Measurements from ENCODE around the gene COL4A1. TPM values are rescaled to one million over a fixed set of nuclear protein-coding genes. Genes with fewer than 3 reads are reported as not detected.

The COL4A1 gene
- total RNA-seq, 8 experiments from 2014 or later: 1.0 to 466 (median 5.0) TPM

DNA sequence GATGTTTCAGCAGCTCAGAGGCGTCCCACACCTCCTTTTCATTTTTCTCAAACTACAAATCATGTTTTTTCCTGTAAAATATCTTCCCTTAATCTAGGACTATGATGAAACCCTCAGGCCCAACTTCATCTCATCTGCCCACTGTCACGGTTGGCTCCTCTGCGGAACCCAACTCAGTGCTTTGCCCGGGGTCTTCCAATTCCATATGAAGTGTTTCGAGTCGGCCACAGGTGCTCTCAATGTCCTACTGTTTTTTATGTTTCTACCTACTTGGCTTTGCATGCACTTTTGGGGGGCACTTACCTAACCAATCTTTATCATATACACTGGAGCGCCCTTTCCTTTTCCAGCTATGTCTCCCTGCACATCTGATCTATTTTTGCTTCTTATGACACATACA lies 28.1 kb downstream of the COL4A1 start:
- 67 to 100% (median 84%) methylated on average over 1 to 7 of the region's 7 CpGs; no CpG with 5 or more reads in 3 of the 10 experiments for WGBS, 10 experiments
- Histone ChIP-seq H3K27ac (no peak overlapping the region), H3K4me3 (no peak overlapping the region), H3K4me1 (replicated peaks in 1 of 2) (peaks cover 0 to 7% of the 10 kb centered on the region in 2 donors)
- ATAC-seq (replicated peaks in 6 of 8): no peak
- in situ Hi-C loops (cut with MboI; ENCODE audit: low pct_unique_long_range_greater_than_20kb in 2 of 9, low sequenced_read_pairs in 9 of 9, unreplicated experiment in 9 of 9): no loop called here

DNA sequence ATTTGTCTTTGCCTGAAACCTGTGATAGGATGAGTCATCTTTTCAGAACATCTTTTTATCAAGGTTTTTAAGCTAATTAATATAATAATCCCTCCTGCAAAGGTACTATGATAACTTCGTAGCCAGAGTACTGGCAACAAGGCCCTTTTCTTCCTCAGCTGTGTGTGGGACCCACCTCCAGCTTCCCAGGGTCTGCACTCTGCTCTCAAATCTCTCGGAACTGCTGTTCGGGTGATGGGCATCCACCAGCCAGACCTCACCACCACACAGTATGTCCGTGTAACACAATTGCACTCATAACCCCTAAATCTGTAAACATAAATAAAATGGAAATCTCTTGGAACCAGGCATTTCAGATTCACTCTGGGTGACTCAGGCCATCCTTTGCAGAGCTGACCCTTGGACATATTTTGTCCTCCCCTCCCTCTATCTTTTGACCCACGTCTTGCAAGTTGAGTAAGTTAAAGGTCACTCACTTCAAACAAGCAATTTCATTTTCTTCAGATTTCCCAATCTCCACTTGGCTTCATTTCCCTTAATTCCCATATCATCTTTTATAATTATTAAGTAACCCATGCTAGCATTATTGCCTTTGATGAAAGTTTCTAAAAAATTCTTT lies 29.5 kb downstream of the COL4A1 start:
- Histone ChIP-seq H3K27ac (no peak overlapping the region), H3K4me1 (replicated peaks in 1 of 2) (peaks cover 0 to 7% of the 10 kb centered on the region in 2 donors), H3K4me3 (no peak overlapping the region)
- WGBS, 10 experiments: 40 to 100% (median 75%) methylated on average over 1 to 5 of the region's 5 CpGs; no CpG with 5 or more reads in 1 of the 10 experiments
- in situ Hi-C loops (cut with MboI; ENCODE audit: low pct_unique_long_range_greater_than_20kb in 2 of 9, low sequenced_read_pairs in 9 of 9, unreplicated experiment in 9 of 9): no loop called here
- no peak for ATAC-seq (replicated peaks in 6 of 8)

DNA sequence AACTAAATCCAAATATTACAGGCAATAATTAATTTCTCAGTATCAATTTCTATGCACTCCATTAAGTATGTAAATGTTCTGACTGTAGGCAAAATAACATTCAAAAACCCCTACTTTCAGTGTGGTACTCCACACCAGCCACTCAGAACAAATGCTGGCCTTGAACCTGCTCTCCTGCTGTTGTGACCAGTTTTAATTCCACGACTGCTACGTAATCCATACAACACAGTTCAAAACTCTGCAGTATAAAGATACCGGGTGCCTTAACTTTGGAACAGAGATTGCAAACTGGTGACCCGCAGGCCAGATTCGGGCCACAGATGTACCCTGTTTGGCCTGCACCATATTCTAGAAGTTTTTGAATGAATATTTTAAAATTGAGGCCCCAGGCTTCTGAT lies 30.4 kb downstream of the COL4A1 start:
- peak in 1 of 8 experiments; percentile 16 for ATAC-seq (replicated peaks in 6 of 8)
- H3K4me3 ChIP-seq: no peak overlapping the region
- WGBS, 10 experiments: 77 to 100% (median 91%) methylated on average over 2 to 5 of the region's 5 CpGs; no CpG with 5 or more reads in 1 of the 10 experiments
- no peak overlapping the region for H3K27ac ChIP-seq
- peaks cover 0 to 7% of the 10 kb centered on the region in 2 donors for H3K4me1 ChIP-seq (replicated peaks in 1 of 2)
- in situ Hi-C loops (cut with MboI; ENCODE audit: low pct_unique_long_range_greater_than_20kb in 2 of 9, low sequenced_read_pairs in 9 of 9, unreplicated experiment in 9 of 9): no loop called here

DNA sequence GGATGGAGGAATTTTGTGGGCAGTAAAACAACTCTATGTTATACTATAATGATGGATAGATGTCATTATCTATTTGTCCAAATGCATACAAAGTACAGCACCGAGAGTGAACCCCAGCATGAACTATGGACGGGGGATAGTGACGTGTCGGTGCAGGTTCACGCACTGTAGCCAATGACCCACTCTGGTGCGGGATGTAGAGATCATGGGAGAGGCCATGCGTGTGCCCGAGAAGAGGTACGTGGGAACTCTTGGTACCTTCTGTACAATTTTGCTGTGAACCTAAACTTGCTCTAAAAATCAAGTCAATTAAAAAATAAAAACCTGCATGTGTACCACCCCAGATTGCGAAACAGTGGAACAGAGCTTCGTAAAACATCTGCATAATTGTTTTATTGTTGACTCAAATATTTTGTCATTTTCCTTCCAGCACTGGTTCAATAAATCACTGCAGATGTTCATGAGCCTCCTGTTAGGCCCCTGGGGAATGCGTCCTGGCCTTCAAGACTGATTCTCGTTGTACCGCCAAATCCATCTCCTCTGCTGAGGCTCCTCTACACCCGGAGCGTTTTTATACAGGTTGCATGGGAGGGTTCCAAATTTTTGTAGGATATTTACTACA lies 30.9 kb downstream of the COL4A1 start:
- ATAC-seq (replicated peaks in 6 of 8): peak in 6 of 8 experiments; percentile 20 to 85 (median 68)
- no peak overlapping the region for H3K4me3 ChIP-seq
- no peak overlapping the region for H3K27ac ChIP-seq
- peaks cover 0 to 7% of the 10 kb centered on the region in 2 donors for H3K4me1 ChIP-seq (replicated peaks in 1 of 2)
- whole genome bisulfite sequencing, 10 experiments: 0 to 92% (median 76%) methylated on average over 2 to 15 of the region's 16 CpGs; no CpG with 5 or more reads in 2 of the 10 experiments
- in situ Hi-C loops (cut with MboI; ENCODE audit: low pct_unique_long_range_greater_than_20kb in 2 of 9, low sequenced_read_pairs in 9 of 9, unreplicated experiment in 9 of 9): no loop called here

DNA sequence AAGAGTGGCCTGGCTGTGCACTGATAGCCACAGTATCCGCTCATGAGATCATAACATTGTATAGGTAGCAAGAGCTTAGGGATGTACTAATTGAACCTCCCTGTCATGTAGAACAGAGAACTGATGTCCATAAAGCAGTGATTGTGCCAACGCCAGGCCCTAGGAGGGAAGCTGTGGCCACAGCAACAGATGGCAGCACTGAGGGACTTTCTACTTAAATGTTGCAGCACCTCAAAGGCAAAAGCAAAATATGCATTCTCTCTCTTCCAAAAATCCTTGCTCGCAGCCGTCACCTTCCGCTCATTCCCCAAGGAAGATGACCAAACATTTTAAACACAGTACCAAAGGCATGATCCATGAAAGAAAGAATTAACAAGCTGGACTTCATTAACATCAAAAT lies 32.3 kb downstream of the COL4A1 start:
- Histone ChIP-seq H3K4me1 (replicated peaks in 1 of 2) (peaks cover 0 to 7% of the 10 kb centered on the region in 2 donors), H3K27ac (no peak overlapping the region), H3K4me3 (no peak overlapping the region)
- ATAC-seq (replicated peaks in 6 of 8): peak in 1 of 8 experiments; percentile 38
- in situ Hi-C loops (cut with MboI; ENCODE audit: low pct_unique_long_range_greater_than_20kb in 2 of 9, low sequenced_read_pairs in 9 of 9, unreplicated experiment in 9 of 9): no loop called here
- WGBS, 10 experiments: 10 to 100% (median 91%) methylated on average over 1 to 5 of the region's 5 CpGs; no CpG with 5 or more reads in 2 of the 10 experiments

DNA sequence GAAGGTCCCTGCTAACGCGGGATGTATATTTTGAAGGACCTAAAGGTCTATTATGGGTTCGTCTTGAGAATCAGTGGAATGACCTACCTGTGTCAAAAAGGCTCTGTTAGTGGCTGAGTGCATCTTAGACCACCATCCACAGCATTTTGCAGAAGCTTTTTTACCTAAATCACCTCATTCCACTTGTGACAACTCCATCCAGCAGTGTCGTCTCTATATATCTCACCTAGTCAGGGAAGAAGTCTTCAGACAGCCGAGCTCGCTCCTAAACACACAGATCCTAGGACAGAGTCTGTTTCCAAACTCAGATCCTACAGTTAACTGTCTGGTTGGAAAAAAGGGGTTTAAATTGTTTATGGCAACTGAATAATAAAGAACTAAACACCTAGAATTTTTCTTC lies 33.7 kb downstream of the COL4A1 start:
- Histone ChIP-seq H3K27ac (no peak overlapping the region), H3K4me3 (no peak overlapping the region), H3K4me1 (replicated peaks in 1 of 2) (peaks cover 0 to 7% of the 10 kb centered on the region in 2 donors)
- 80 to 100% (median 94%) methylated on average over 1 to 6 of the region's 6 CpGs; no CpG with 5 or more reads in 3 of the 10 experiments for WGBS, 10 experiments
- ATAC-seq (replicated peaks in 6 of 8): no peak
- in situ Hi-C loops (cut with MboI; ENCODE audit: low pct_unique_long_range_greater_than_20kb in 2 of 9, low sequenced_read_pairs in 9 of 9, unreplicated experiment in 9 of 9): no loop called here

DNA sequence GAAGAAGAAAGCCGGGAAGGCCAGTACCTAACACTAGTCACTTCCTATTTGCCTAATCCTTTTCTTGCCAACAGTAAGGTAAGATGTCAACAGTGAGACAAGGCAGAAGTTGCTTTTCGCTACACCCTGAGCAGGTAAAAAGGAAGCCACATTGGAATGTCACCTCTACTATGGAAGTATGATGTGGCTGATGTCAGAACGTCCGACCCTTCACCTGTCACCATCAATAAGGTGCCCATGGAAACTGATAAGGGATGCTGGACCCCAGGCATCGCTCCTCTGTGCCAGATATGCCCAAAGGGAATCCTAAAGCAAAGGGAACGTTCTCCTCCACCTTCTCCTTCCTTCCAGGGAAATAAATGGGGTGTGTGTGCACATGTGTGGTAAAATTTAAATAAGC lies 34.3 kb downstream of the COL4A1 start:
- no peak overlapping the region for H3K27ac ChIP-seq
- in situ Hi-C loops (cut with MboI; ENCODE audit: low pct_unique_long_range_greater_than_20kb in 2 of 9, low sequenced_read_pairs in 9 of 9, unreplicated experiment in 9 of 9): no loop called here
- 74 to 100% (median 93%) methylated on average over 3 to 6 of the region's 6 CpGs; no CpG with 5 or more reads in 4 of the 10 experiments for WGBS, 10 experiments
- H3K4me1 ChIP-seq (replicated peaks in 1 of 2): peaks cover 0 to 7% of the 10 kb centered on the region in 2 donors
- no peak overlapping the region for H3K4me3 ChIP-seq
- ATAC-seq (replicated peaks in 6 of 8): no peak

DNA sequence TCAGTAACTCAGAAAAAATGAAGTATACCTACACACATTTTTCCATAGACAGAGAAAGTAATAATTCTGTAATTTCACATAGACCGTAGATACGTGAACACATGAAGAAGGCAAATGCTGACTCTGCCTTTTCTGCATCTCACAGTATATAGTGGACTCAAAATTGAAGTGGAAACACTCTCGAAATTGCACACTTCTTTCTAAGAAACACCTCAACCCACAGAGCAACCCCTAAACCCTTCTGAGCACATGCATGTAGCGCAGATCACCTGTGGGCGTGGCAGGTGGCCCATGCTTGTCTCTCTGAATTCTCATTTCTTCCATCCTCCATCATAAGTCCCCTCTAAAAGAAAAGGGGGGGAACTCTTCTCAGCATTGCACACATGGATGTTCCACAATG lies 34.7 kb downstream of the COL4A1 start:
- no peak for ATAC-seq (replicated peaks in 6 of 8)
- in situ Hi-C loops (cut with MboI; ENCODE audit: low pct_unique_long_range_greater_than_20kb in 2 of 9, low sequenced_read_pairs in 9 of 9, unreplicated experiment in 9 of 9): no loop called here

DNA sequence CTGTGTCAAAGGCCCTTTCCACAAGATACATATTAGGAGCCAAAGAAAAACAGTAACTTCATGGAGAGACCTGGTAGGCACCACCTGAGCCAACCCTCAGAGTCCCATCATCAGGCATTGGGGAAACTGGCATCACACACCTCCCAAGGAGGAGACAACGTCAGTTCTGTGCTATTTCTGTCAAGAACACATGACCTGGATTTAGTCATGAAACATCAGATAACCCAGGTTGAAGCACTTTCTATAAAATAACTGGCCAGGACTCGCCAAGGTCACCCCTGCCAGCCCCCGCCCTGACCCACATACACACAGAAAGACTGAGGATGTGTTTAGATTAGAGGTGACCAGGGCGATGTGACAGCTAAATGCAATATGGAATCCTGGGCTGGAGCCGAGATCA lies 35.6 kb downstream of the COL4A1 start:
- ATAC-seq (replicated peaks in 6 of 8): no peak
- WGBS, 10 experiments: 40 to 100% (median 87%) methylated on average over 1 to 4 of the region's 5 CpGs; no CpG with 5 or more reads in 4 of the 10 experiments
- Histone ChIP-seq H3K27ac (no peak overlapping the region), H3K4me1 (replicated peaks in 1 of 2) (peaks cover 0 to 4% of the 10 kb centered on the region in 2 donors), H3K4me3 (no peak overlapping the region)
- in situ Hi-C loops (cut with MboI; ENCODE audit: low pct_unique_long_range_greater_than_20kb in 2 of 9, low sequenced_read_pairs in 9 of 9, unreplicated experiment in 9 of 9): no loop called here

More for the DNA sequence above, 34.7 kb downstream of the COL4A1 start:
- H3K4me3 ChIP-seq: no peak overlapping the region
- no peak overlapping the region for H3K27ac ChIP-seq
- peaks cover 0 to 7% of the 10 kb centered on the region in 2 donors for H3K4me1 ChIP-seq (replicated peaks in 1 of 2)
- WGBS, 10 experiments: 0 to 96% (median 85%) methylated on average over 1 to 4 of the region's 5 CpGs; no CpG with 5 or more reads in 1 of the 10 experiments

DNA sequence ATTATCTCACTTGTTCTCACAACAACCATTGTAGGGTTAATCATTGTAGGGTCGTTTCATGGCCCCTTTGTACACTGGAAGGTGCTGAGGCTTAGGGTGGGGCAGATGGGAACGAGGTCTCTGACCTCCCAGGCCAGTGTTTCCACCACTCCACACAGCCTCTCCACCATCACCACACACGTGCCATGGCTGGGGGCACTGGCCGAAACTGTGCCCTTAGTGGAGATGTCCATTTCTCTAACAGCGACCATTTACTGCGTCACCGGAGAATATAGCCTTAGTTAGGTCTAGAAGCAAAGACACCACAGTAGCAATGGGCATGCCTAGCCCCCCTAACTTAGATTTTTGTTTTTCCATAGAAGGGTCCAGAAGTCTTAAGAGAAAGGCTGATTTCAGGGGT lies 36.5 kb downstream of the COL4A1 start:
- 0 to 75% (median 40%) methylated on average over 1 to 6 of the region's 7 CpGs; no CpG with 5 or more reads in 2 of the 10 experiments for WGBS, 10 experiments
- H3K4me1 ChIP-seq (replicated peaks in 1 of 2): no peaks in the 10 kb centered on the region
- no peak overlapping the region for H3K27ac ChIP-seq
- in situ Hi-C loops (cut with MboI; ENCODE audit: low pct_unique_long_range_greater_than_20kb in 2 of 9, low sequenced_read_pairs in 9 of 9, unreplicated experiment in 9 of 9): no loop called here
- no peak overlapping the region for H3K4me3 ChIP-seq
- no peak for ATAC-seq (replicated peaks in 6 of 8)

DNA sequence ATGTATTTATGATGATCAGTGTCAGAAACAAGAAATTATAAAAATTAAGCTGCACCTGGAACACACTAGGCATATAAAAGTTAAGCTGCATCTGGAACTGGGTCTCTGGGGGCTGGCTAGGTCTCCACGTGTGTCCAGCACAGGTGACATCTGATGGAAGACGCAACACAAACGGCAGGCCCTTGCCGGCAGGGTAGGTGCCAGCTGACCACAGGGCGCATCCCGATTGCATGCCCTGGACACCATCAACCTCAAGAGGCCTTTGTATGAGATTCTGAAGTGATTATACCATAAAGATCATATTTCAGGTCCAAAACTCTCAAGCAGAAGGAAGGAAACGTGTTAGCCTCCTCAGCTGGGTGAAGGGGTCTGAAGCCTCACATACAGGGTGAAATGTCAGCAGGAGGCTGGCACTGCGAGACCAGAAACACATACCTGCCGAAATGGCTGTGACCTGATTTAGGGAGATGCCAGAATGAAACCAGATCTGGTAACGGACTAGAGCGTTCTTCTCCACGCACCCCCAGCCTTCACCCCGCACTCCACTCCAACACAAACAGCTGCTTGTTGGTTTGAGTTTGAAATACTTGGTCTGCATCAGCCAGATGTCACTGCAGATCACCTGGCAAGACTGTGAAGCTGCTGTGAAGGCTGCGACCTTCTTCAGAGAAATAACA lies 37.3 kb downstream of the COL4A1 start:
- WGBS, 10 experiments: 73 to 100% (median 93%) methylated on average over 1 to 10 of the region's 14 CpGs; no CpG with 5 or more reads in 1 of the 10 experiments
- Histone ChIP-seq H3K4me1 (replicated peaks in 1 of 2) (no peaks in the 10 kb centered on the region), H3K4me3 (no peak overlapping the region), H3K27ac (no peak overlapping the region)
- in situ Hi-C loops (cut with MboI; ENCODE audit: low pct_unique_long_range_greater_than_20kb in 2 of 9, low sequenced_read_pairs in 9 of 9, unreplicated experiment in 9 of 9): no loop called here
- no peak for ATAC-seq (replicated peaks in 6 of 8)

DNA sequence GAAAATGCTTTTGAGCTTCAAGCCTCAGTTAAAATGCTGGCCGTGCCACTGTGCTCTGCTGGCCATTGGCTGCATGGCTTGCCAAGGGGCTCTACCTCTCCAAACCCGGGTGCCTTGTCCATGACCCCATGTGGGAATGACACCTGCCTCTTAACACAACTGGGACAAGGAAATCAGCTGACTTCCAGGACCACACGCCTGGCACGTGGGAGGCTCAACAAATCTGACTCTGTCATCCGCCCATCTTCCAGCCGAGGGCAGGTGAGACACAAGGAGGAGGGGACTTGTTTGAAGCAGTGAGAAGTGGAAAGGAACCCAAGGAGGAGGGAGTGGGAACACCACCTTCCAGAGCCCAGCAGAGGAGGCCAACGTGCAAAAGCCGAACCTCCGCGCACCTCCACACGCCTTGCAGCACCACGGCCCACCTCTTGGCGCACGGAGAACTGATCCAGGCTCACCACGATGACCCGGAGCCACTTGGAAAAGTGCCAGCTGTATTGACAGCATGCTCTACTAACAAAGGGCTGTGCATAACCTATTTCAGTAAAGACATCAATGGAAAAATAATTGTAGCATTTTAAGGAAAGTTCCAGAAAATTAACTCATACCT lies 38.3 kb downstream of the COL4A1 start:
- in situ Hi-C loops (cut with MboI; ENCODE audit: low pct_unique_long_range_greater_than_20kb in 2 of 9, low sequenced_read_pairs in 9 of 9, unreplicated experiment in 9 of 9): no loop called here
- H3K4me3 ChIP-seq: no peak overlapping the region
- no peak for ATAC-seq (replicated peaks in 6 of 8)
- H3K27ac ChIP-seq: no peak overlapping the region
- WGBS, 10 experiments: 40 to 88% (median 78%) methylated on average over 1 to 11 of the region's 16 CpGs; no CpG with 5 or more reads in 6 of the 10 experiments
- H3K4me1 ChIP-seq (replicated peaks in 1 of 2): no peaks in the 10 kb centered on the region

DNA sequence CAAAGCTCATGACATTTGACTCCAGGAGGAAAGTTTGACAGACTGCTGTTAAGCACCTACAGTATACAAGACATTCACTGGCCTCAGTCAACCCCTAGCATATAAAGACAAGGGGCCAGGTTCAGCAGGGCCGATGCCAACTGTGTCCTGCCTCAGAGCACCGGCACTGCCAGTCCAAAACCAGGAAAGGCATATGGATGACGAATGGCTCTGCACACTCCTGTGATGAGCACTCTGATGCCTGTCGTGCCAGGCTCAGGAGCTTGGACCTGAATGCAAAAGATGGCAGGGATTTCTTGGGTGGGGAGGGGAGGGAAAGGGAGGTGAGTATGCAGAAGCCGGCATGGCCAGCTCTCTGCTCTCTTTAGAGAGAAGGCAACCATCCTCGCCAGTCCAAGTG lies 38.9 kb downstream of the COL4A1 start:
- Histone ChIP-seq H3K4me3 (no peak overlapping the region), H3K27ac (no peak overlapping the region), H3K4me1 (replicated peaks in 1 of 2) (no peaks in the 10 kb centered on the region)
- ATAC-seq (replicated peaks in 6 of 8): no peak
- WGBS, 10 experiments: 10 to 100% (median 93%) methylated on average over 1 to 4 of the region's 6 CpGs; no CpG with 5 or more reads in 5 of the 10 experiments
- in situ Hi-C loops (cut with MboI; ENCODE audit: low pct_unique_long_range_greater_than_20kb in 2 of 9, low sequenced_read_pairs in 9 of 9, unreplicated experiment in 9 of 9): no loop called here
